ENCODE measurements around the gene PDE6D. TPM values are rescaled to one million over a fixed set of nuclear protein-coding genes. Genes with fewer than 3 reads are reported as not detected.

Gene PDE6D
- total RNA-seq, 1 experiment from 2014 or later = 43.8 TPM

DNA sequence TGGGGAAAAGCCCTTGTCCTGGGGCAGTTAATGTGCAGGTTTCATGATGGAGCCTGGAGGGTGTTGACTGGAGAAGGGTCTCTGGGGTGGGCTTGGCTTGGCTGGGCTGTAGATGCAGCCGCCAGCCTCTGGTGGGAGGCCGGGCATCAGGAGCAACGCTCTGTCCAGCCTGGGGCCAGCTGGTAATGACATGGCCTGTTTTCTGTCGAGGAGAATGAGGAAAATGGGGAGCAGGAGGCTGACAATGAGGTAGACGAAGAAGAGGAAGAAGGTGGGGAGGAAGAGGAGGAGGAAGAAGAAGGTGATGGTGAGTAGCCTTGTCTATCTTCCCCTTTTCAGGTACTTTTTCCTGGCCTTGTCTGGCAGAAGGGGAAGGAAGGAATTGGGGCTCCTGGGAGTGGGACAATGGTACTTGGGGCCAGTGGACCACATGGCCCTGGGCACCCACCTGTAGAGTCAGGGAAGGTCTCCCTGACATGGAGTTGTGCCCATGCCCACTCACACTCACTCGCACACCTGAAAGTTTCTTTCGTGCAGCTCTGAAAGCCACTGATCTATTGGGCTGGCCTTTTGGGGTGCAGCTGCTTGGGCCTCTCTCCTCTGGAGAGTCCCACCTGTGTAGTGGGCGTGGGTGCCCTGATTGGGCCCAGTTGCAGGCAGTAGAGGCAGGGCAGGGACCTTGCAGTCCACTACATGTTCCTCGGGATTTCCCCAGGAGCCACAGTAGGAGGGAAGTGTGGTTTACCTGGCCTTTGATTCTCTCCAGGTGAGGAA, 69.2 kb downstream of the PDE6D start:
- H3F3A ChIP-seq (ENCODE audit: low read length, unreplicated experiment) = peaks cover 15% of the 10 kb centered on the region
- no peak overlapping the region for H2AFZ ChIP-seq (ENCODE audit: low read length)
- TF ChIP-seq, protein P1, sequence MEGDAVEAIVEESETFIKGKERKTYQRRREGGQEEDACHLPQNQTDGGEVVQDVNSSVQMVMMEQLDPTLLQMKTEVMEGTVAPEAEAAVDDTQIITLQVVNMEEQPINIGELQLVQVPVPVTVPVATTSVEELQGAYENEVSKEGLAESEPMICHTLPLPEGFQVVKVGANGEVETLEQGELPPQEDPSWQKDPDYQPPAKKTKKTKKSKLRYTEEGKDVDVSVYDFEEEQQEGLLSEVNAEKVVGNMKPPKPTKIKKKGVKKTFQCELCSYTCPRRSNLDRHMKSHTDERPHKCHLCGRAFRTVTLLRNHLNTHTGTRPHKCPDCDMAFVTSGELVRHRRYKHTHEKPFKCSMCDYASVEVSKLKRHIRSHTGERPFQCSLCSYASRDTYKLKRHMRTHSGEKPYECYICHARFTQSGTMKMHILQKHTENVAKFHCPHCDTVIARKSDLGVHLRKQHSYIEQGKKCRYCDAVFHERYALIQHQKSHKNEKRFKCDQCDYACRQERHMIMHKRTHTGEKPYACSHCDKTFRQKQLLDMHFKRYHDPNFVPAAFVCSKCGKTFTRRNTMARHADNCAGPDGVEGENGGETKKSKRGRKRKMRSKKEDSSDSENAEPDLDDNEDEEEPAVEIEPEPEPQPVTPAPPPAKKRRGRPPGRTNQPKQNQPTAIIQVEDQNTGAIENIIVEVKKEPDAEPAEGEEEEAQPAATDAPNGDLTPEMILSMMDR (conservative IDR thresholded peaks at IDR 0.05; ENCODE audit: low read depth, low read length) = no peak
- no peak for TF ChIP-seq EZH2phosphoT487 (IDR thresholded peaks at IDR 0.05; ENCODE audit: borderline replicate concordance, low read length)
- no peak for TF ChIP-seq EZH2 (IDR thresholded peaks at IDR 0.05; ENCODE audit: low read length, unreplicated experiment)
- no peak for ATAC-seq
- peak overlapping the region; percentile 93 for H3K4me2 ChIP-seq (ENCODE audit: low read length)
- H3K4me1 ChIP-seq (ENCODE audit: insufficient read depth, low read length) = peaks cover 29% of the 10 kb centered on the region
- POLR2A ChIA-PET (ENCODE audit: unreplicated experiment) = interaction anchor here (0.7 kb wide), 1 partner anchor 49 kb away, joined by 3 read pairs; no protein-coding TSS in a partner anchor
- H3K9me2 ChIP-seq (replicated peaks; ENCODE audit: low read length) = no peaks in the 10 kb centered on the region
- peaks cover 51% of the 10 kb centered on the region for H3K79me2 ChIP-seq (ENCODE audit: low read length)
- H4K20me1 ChIP-seq (ENCODE audit: low read length) = peaks cover 38% of the 10 kb centered on the region
- intact Hi-C loops (cut with micrococcal nuclease) = no loop called here
- H3K4me3 ChIP-seq (ENCODE audit: low read length) = peak overlapping the region; percentile 98
- CTCF ChIA-PET = no interaction called here
- peak overlapping the region; percentile 98 for H3K9ac ChIP-seq (ENCODE audit: low read length)
- H3K27me3 ChIP-seq (ENCODE audit: low read length) = no peaks in the 10 kb centered on the region
- no peaks in the 10 kb centered on the region for H3K9me3 ChIP-seq (ENCODE audit: low read length)
- peaks cover 36% of the 10 kb centered on the region for H3K36me3 ChIP-seq (ENCODE audit: low read depth, low read length)
- H3K27ac ChIP-seq (ENCODE audit: low read length) = no peak overlapping the region
- no TSS peak for BruUV-seq (replicated peaks)
- DNase-seq = no peak

- Histone ChIP-seq H3K9me2 (replicated peaks; ENCODE audit: low read length) (no peaks in the 10 kb centered on the region), H3K9ac (ENCODE audit: low read length) (peak overlapping the region; percentile 98), H2AFZ (ENCODE audit: low read length) (no peak overlapping the region), H3K4me2 (ENCODE audit: low read length) (peak overlapping the region; percentile 93), H3K4me3 (ENCODE audit: low read length) (peak overlapping the region; percentile 98), H3F3A (ENCODE audit: low read length, unreplicated experiment) (peaks cover 15% of the 10 kb centered on the region), H3K79me2 (ENCODE audit: low read length) (peaks cover 55% of the 10 kb centered on the region), H3K27ac (ENCODE audit: low read length) (no peak overlapping the region), H3K36me3 (ENCODE audit: low read depth, low read length) (peaks cover 36% of the 10 kb centered on the region), H3K27me3 (ENCODE audit: low read length) (no peaks in the 10 kb centered on the region), H3K4me1 (ENCODE audit: insufficient read depth, low read length) (peaks cover 26% of the 10 kb centered on the region), H3K9me3 (ENCODE audit: low read length) (no peaks in the 10 kb centered on the region), H4K20me1 (ENCODE audit: low read length) (peaks cover 38% of the 10 kb centered on the region)
- TF ChIP-seq EZH2 (IDR thresholded peaks at IDR 0.05; ENCODE audit: low read length, unreplicated experiment) = no peak
- TF ChIP-seq EZH2phosphoT487 (IDR thresholded peaks at IDR 0.05; ENCODE audit: borderline replicate concordance, low read length) = no peak
- BruUV-seq (replicated peaks) = no TSS peak
- intact Hi-C loops (cut with micrococcal nuclease) = no loop called here
- POLR2A ChIA-PET (ENCODE audit: unreplicated experiment) = no interaction called here
- CTCF ChIA-PET = no interaction called here
- DNase-seq = no peak
- ATAC-seq = no peak
These were observed 70.0 kb downstream of the PDE6D start for GRCh38 chr2:231710799-231711676.

DNA sequence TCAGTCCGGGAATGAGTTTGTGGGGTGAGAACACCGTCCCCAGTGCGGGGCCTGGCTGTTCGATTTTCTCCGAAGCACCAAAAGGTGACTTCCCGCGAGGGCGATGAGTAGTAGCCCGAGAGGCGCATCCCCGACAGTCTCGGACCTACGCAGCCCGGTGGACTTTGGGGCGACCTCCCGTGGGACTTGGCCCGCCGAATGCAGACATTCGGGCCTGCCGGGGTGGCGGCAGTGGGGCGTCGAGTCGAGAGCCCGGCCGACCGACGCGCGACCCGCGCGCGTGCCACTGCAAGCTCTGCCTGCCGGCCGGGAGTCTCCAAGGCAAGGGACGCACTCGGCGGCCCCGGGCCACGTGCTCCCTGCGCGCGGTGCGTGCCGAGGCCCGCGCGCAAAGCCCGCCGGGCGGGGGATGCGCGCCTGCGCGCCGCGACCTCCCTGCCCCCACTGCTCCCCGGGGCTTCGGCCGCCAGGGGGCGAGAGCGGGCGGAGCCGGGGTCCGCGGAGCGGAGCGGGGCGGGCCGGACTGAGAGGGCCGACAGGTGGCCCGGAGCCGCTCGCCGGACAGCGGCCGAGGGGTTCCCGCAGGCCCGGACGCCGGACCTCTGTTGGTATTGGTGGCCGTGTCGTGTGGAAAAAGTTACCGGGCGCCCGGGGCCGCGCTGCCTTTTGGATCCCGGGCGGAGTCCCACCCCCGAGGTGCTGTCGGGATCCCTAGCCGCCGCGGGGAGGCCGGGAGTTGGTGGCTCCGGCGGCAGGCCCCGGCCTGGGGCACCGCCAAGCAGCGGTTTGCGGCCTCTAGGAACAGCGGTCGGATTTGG, 70.9 kb downstream of the PDE6D start:
- H4K20me1 ChIP-seq (ENCODE audit: low read length) = peaks cover 38% of the 10 kb centered on the region
- ATAC-seq (peak; percentile 5), DNase-seq (peak; percentile 83)
- BruUV-seq (replicated peaks) = no TSS peak
- POLR2A ChIA-PET (ENCODE audit: unreplicated experiment) = no interaction called here
- H3K27me3 ChIP-seq (ENCODE audit: low read length) = no peaks in the 10 kb centered on the region
- peaks cover 64% of the 10 kb centered on the region for H3K79me2 ChIP-seq (ENCODE audit: low read length)
- peak overlapping the region; percentile 52 for H3K27ac ChIP-seq (ENCODE audit: low read length)
- peaks cover 36% of the 10 kb centered on the region for H3K36me3 ChIP-seq (ENCODE audit: low read depth, low read length)
- no peaks in the 10 kb centered on the region for H3K9me2 ChIP-seq (replicated peaks; ENCODE audit: low read length)
- H2AFZ ChIP-seq (ENCODE audit: low read length) = no peak overlapping the region
- peak overlapping the region; percentile 93 for H3K4me2 ChIP-seq (ENCODE audit: low read length)
- TF ChIP-seq, protein P1 (conservative IDR thresholded peaks at IDR 0.05; ENCODE audit: low read depth, low read length) = peak; percentile 50
- TF ChIP-seq EZH2 (IDR thresholded peaks at IDR 0.05; ENCODE audit: low read length, unreplicated experiment) (no peak), EZH2phosphoT487 (IDR thresholded peaks at IDR 0.05; ENCODE audit: borderline replicate concordance, low read length) (peak; percentile 97)
- H3F3A ChIP-seq (ENCODE audit: low read length, unreplicated experiment) = peaks cover 15% of the 10 kb centered on the region
- peak overlapping the region; percentile 98 for H3K4me3 ChIP-seq (ENCODE audit: low read length)
- H3K9me3 ChIP-seq (ENCODE audit: low read length) = no peaks in the 10 kb centered on the region
- CTCF ChIA-PET = no interaction called here
- intact Hi-C loops (cut with micrococcal nuclease) = no loop called here
- peak overlapping the region; percentile 98 for H3K9ac ChIP-seq (ENCODE audit: low read length)
- H3K4me1 ChIP-seq (ENCODE audit: insufficient read depth, low read length) = peaks cover 24% of the 10 kb centered on the region

Data from PC-3 (cell line).